Vagina (tissue), 2 donors: ENCODE data around the gene CHN2.

Experiments used
- POLR2A ChIP-seq, 2 donors: fragments of 450-650 bp; IDR thresholded peaks; one replicate each; pipeline ENCODE4 v1.6.1; 2017; ENCODE audit warnings: antibody characterized with exemption in 2 of 2, mild to moderate bottlenecking in 2 of 2, moderate library complexity in 2 of 2
- POLR2AphosphoS5 ChIP-seq, 2 donors: sonication (generic); formaldehyde crosslinking; IDR thresholded peaks; one replicate each; pipeline ENCODE4 v1.9.0; 2017; ENCODE audit warnings: antibody characterized with exemption in 2 of 2, mild to moderate bottlenecking in 2 of 2, low read depth in 1 of 2; ENCODE audit not compliant: insufficient read depth in 1 of 2

GRCh38 chr7:29276806-29277205 is 82.2 kb downstream of the CHN2 start:
- no peak for TF ChIP-seq POLR2AphosphoS5 (IDR thresholded peaks at IDR 0.05; ENCODE audit: insufficient read depth in 1 of 2, low read depth in 1 of 2)
- TF ChIP-seq POLR2A (IDR thresholded peaks at IDR 0.05): no peak
